H1 (cell line): ENCODE results near the gene CCDC102A. TPM values are rescaled to one million over a fixed set of nuclear protein-coding genes. Genes with fewer than 3 reads are reported as not detected.

Experiments used
- CHD1 ChIP-seq: IDR thresholded peaks from 2 replicates; pipeline ENCODE4 v1.6.1; 2012; ENCODE audit warnings: low read depth, low read length, improper control_type of control experiment
- KDM1A ChIP-seq: fragments of 200-600, 300-600 bp; sonication (generic); IDR thresholded peaks from 2 replicates; pipeline ENCODE4 v1.7.1; 2016; ENCODE audit warnings: mild to moderate bottlenecking, low read length, borderline replicate concordance
- SRF ChIP-seq: IDR thresholded peaks from 2 replicates; pipeline ENCODE4 v1.6.1; 2011; ENCODE audit warnings: mild to moderate bottlenecking, low read depth, low read length, moderate library complexity
- polyA plus RNA-seq, 7 experiments: library from polyadenylated mRNA; depleted of rRNA in 3 of 7; stranded (reverse) in 5 of 7; unstranded in 2 of 7; fragments of >200 nt in 5 of 7; fragments of 200-250 nt in 2 of 7; gene quantifications; 1 replicate in 5 of 7; 2 replicates in 1 of 7; 4 replicates in 1 of 7; pipeline versions ENCODE4 v1.2.1 to v1.2.3, GENCODE V29; 2011 to 2013; ENCODE audit warnings: missing spikeins in 2 of 7, mixed read lengths in 2 of 7
- total RNA-seq: library from RNA; stranded (reverse); fragmentation: NEBNext Ultra II Directional; extraction: Animal tissue kit (Norgen Biotek cat#: 25700); gene quantifications from 2 replicates; pipeline ENCODE4 v1.2.1, GENCODE V29; 2021
- TF ChIP-seq, protein P1 (sequence below): IDR thresholded peaks from 2 replicates; pipeline ENCODE4 v1.6.1; 2012; ENCODE audit warnings: low read length, inconsistent platforms
- TF ChIP-seq, protein P2 (sequence below): IDR thresholded peaks from 2 replicates; pipeline ENCODE4 v1.6.1; 2011; ENCODE audit warnings: low read length, improper control_type of control experiment

The CCDC102A gene
- total and polyA plus RNA-seq, 2 of the 8 experiments (the other 6 are each of a cell fraction or from before 2014, with no cell fraction given) = 4.0 to 7.5 TPM

GRCh38 chr16:57484515-57485005 lies 51.8 kb downstream of the CCDC102A start (continued):
- TF ChIP-seq CHD1 = no peak
- TF ChIP-seq KDM1A = no peak
- TF ChIP-seq, protein P1, sequence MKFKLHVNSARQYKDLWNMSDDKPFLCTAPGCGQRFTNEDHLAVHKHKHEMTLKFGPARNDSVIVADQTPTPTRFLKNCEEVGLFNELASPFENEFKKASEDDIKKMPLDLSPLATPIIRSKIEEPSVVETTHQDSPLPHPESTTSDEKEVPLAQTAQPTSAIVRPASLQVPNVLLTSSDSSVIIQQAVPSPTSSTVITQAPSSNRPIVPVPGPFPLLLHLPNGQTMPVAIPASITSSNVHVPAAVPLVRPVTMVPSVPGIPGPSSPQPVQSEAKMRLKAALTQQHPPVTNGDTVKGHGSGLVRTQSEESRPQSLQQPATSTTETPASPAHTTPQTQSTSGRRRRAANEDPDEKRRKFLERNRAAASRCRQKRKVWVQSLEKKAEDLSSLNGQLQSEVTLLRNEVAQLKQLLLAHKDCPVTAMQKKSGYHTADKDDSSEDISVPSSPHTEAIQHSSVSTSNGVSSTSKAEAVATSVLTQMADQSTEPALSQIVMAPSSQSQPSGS = no peak
- TF ChIP-seq, protein P2, sequence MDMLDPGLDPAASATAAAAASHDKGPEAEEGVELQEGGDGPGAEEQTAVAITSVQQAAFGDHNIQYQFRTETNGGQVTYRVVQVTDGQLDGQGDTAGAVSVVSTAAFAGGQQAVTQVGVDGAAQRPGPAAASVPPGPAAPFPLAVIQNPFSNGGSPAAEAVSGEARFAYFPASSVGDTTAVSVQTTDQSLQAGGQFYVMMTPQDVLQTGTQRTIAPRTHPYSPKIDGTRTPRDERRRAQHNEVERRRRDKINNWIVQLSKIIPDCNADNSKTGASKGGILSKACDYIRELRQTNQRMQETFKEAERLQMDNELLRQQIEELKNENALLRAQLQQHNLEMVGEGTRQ = no peak
- no peak for TF ChIP-seq SRF
